ENCODE data around the gene MYH14. TPM values are rescaled to one million over a fixed set of nuclear protein-coding genes. Genes with fewer than 3 reads are reported as not detected.

MYH14 gene
- total RNA-seq, 1 experiment from 2014 or later, result 0.84 TPM

- TF ChIP-seq CTCF (conservative IDR thresholded peaks at IDR 0.05; ENCODE audit: low read depth, low read length), result no peak
- TF ChIP-seq EZH2 (IDR thresholded peaks at IDR 0.05; ENCODE audit: borderline replicate concordance, low read depth, low read length, poor library complexity, severe bottlenecking), result no peak
- DNase-seq (ENCODE audit: low spot score), result no peak
- no TSS peak for BruUV-seq (replicated peaks)
- H3K27ac ChIP-seq (ENCODE audit: low read depth, low read length, poor library complexity, severe bottlenecking), result no peak overlapping the region
- H3K4me1 ChIP-seq (ENCODE audit: insufficient read depth, low read length, poor library complexity, severe bottlenecking), result no peaks in the 10 kb centered on the region
- H3K9me3 ChIP-seq (ENCODE audit: low read depth, low read length, poor library complexity, severe bottlenecking), result no peaks in the 10 kb centered on the region
- CTCF ChIA-PET, result no interaction called here
- intact Hi-C loops (cut with micrococcal nuclease; ENCODE audit: unreplicated experiment), result no loop called here
- H3K27me3 ChIP-seq (replicated peaks; ENCODE audit: insufficient read depth, low read depth, low read length, poor library complexity), result no peaks in the 10 kb centered on the region
- H3K4me3 ChIP-seq (ENCODE audit: low read depth, low read length, poor library complexity, severe bottlenecking), result no peak overlapping the region
- no peaks in the 10 kb centered on the region for H3K36me3 ChIP-seq (ENCODE audit: insufficient read depth, low read length, poor library complexity, severe bottlenecking)
- POLR2A ChIA-PET (ENCODE audit: low non-redundant PET), result no interaction called here
Observed at GRCh38 chr19:50231821-50232220, 28.4 kb downstream of the MYH14 start.

GRCh38 chr19:50232600-50232999, 29.2 kb downstream of the MYH14 start:
- H3K27me3 ChIP-seq (replicated peaks; ENCODE audit: insufficient read depth, low read depth, low read length, poor library complexity), result no peaks in the 10 kb centered on the region
- intact Hi-C loops (cut with micrococcal nuclease; ENCODE audit: unreplicated experiment), result no loop called here
- POLR2A ChIA-PET (ENCODE audit: low non-redundant PET), result no interaction called here
- CTCF ChIA-PET, result no interaction called here
- no peaks in the 10 kb centered on the region for H3K9me3 ChIP-seq (ENCODE audit: low read depth, low read length, poor library complexity, severe bottlenecking)
- no peak overlapping the region for H3K27ac ChIP-seq (ENCODE audit: low read depth, low read length, poor library complexity, severe bottlenecking)
- BruUV-seq (replicated peaks), result no TSS peak
- no peak for DNase-seq (ENCODE audit: low spot score)
- H3K36me3 ChIP-seq (ENCODE audit: insufficient read depth, low read length, poor library complexity, severe bottlenecking), result no peaks in the 10 kb centered on the region
- no peak overlapping the region for H3K4me3 ChIP-seq (ENCODE audit: low read depth, low read length, poor library complexity, severe bottlenecking)
- TF ChIP-seq EZH2 (IDR thresholded peaks at IDR 0.05; ENCODE audit: borderline replicate concordance, low read depth, low read length, poor library complexity, severe bottlenecking) (no peak), CTCF (conservative IDR thresholded peaks at IDR 0.05; ENCODE audit: low read depth, low read length) (no peak)
- no peaks in the 10 kb centered on the region for H3K4me1 ChIP-seq (ENCODE audit: insufficient read depth, low read length, poor library complexity, severe bottlenecking)

- H3K27ac ChIP-seq (ENCODE audit: low read depth, low read length, poor library complexity, severe bottlenecking), result no peak overlapping the region
- H3K4me1 ChIP-seq (ENCODE audit: insufficient read depth, low read length, poor library complexity, severe bottlenecking), result no peaks in the 10 kb centered on the region
- H3K4me3 ChIP-seq (ENCODE audit: low read depth, low read length, poor library complexity, severe bottlenecking), result no peak overlapping the region
- no peak for DNase-seq (ENCODE audit: low spot score)
- no peaks in the 10 kb centered on the region for H3K36me3 ChIP-seq (ENCODE audit: insufficient read depth, low read length, poor library complexity, severe bottlenecking)
- no TSS peak for BruUV-seq (replicated peaks)
- intact Hi-C loops (cut with micrococcal nuclease; ENCODE audit: unreplicated experiment), result no loop called here
- TF ChIP-seq EZH2 (IDR thresholded peaks at IDR 0.05; ENCODE audit: borderline replicate concordance, low read depth, low read length, poor library complexity, severe bottlenecking) (no peak), CTCF (conservative IDR thresholded peaks at IDR 0.05; ENCODE audit: low read depth, low read length) (no peak)
- ChIA-PET POLR2A (ENCODE audit: low non-redundant PET) (no interaction called here), CTCF (no interaction called here)
- no peaks in the 10 kb centered on the region for H3K27me3 ChIP-seq (replicated peaks; ENCODE audit: insufficient read depth, low read depth, low read length, poor library complexity)
- no peaks in the 10 kb centered on the region for H3K9me3 ChIP-seq (ENCODE audit: low read depth, low read length, poor library complexity, severe bottlenecking)
Observed at GRCh38 chr19:50233308-50233910, 30.0 kb downstream of the MYH14 start.

All from A673 (cell line).